H9 (cell line): ENCODE measurements around the gene CACNA1A. TPM values are rescaled to one million over a fixed set of nuclear protein-coding genes. Genes with fewer than 3 reads are reported as not detected.
A peak's percentile ranks its signal among the peaks of the same experiment; 100 is the strongest.

ENCODE experiments used
- DNase-seq: peaks from one replicate; pipeline ENCODE4 v3.0.0-alpha.2; 2017
- H2AFZ ChIP-seq: one replicate; pipeline ENCODE4 v1.6.1; 2013; ENCODE audit warnings: mild to moderate bottlenecking, low read length, control low read depth, moderate library complexity
- H2AK5ac ChIP-seq: 2 replicates; pipeline ENCODE4 v1.6.1; 2013; ENCODE audit warnings: low read length, control low read depth, mixed read lengths; ENCODE audit not compliant: insufficient read length
- H2BK120ac ChIP-seq: one replicate; pipeline ENCODE4 v1.6.1; 2013; ENCODE audit warnings: low read depth, mild to moderate bottlenecking, low read length, control low read depth, inconsistent platforms; ENCODE audit not compliant: poor library complexity, severe bottlenecking
- H2BK12ac ChIP-seq: 2 replicates; pipeline ENCODE4 v1.6.1; 2013; ENCODE audit warnings: low read length, control low read depth, mixed read lengths, low read depth; ENCODE audit not compliant: insufficient read length
- H2BK15ac ChIP-seq: 2 replicates; pipeline ENCODE4 v1.6.1; 2013; ENCODE audit warnings: low read depth, low read length, control low read depth
- H2BK20ac ChIP-seq: one replicate; pipeline ENCODE4 v1.6.1; 2013; ENCODE audit warnings: low read depth, mild to moderate bottlenecking, low read length, control low read depth, inconsistent platforms; ENCODE audit not compliant: poor library complexity, severe bottlenecking
- H2BK5ac ChIP-seq: 2 replicates; pipeline ENCODE4 v1.6.1; 2013; ENCODE audit warnings: low read length, control low read depth, mixed read lengths; ENCODE audit not compliant: insufficient read length
- H3K14ac ChIP-seq: 2 replicates; pipeline ENCODE4 v1.6.1; 2013; ENCODE audit warnings: low read length, control low read depth; ENCODE audit not compliant: insufficient read depth
- H3K18ac ChIP-seq: 2 replicates; pipeline ENCODE4 v1.6.1; 2013; ENCODE audit warnings: low read depth, mild to moderate bottlenecking, mixed read lengths, low read length, control low read depth; ENCODE audit not compliant: insufficient read length
- H3K23ac ChIP-seq: 2 replicates; pipeline ENCODE4 v1.6.1; 2013; ENCODE audit warnings: low read length, control low read depth, mixed read lengths, low read depth; ENCODE audit not compliant: insufficient read length
- H3K23me2 ChIP-seq: 2 replicates; pipeline ENCODE4 v1.6.1; 2013; ENCODE audit warnings: low read depth, mild to moderate bottlenecking, mixed read lengths, low read length, control low read depth; ENCODE audit not compliant: insufficient read length, poor library complexity, severe bottlenecking
- H3K27ac ChIP-seq: 2 replicates; pipeline ENCODE4 v1.5.1; 2013; ENCODE audit warnings: low read length, control low read depth, mixed read lengths, low read depth; ENCODE audit not compliant: insufficient read length
- H3K27me3 ChIP-seq: 2 replicates; pipeline ENCODE4 v1.6.1; 2013; ENCODE audit warnings: low read length, control low read depth, inconsistent platforms; ENCODE audit not compliant: insufficient read depth
- H3K4ac ChIP-seq: 2 replicates; pipeline ENCODE4 v1.6.1; 2013; ENCODE audit warnings: low read depth, mild to moderate bottlenecking, control low read depth, inconsistent platforms, low read length, moderate library complexity
- H3K4me1 ChIP-seq: 2 replicates; pipeline ENCODE4 v1.6.1; 2013; ENCODE audit warnings: low read length, control low read depth, inconsistent platforms; ENCODE audit not compliant: insufficient read depth
- H3K4me2 ChIP-seq: 2 replicates; pipeline ENCODE4 v1.6.1; 2013; ENCODE audit warnings: low read length, control low read depth, mixed read lengths; ENCODE audit not compliant: insufficient read length, insufficient read depth
- H3K56ac ChIP-seq: 2 replicates; pipeline ENCODE4 v1.6.1; 2013; ENCODE audit warnings: low read depth, mild to moderate bottlenecking, mixed read lengths, low read length, control low read depth; ENCODE audit not compliant: insufficient read length
- H3K79me1 ChIP-seq: 2 replicates; pipeline ENCODE4 v1.6.1; 2013; ENCODE audit warnings: low read depth, mild to moderate bottlenecking, moderate library complexity, low read length, control low read depth, inconsistent platforms; ENCODE audit not compliant: insufficient read depth, poor library complexity, severe bottlenecking
- H3K79me2 ChIP-seq: 2 replicates; pipeline ENCODE4 v1.6.1; 2013; ENCODE audit warnings: low read length, control low read depth, inconsistent platforms; ENCODE audit not compliant: insufficient read depth
- H3K9ac ChIP-seq: 2 replicates; pipeline ENCODE4 v1.6.1; 2013; ENCODE audit warnings: low read length, control low read depth, mixed read lengths; ENCODE audit not compliant: insufficient read length; ENCODE audit errors: extremely low read depth
- H3K9me3 ChIP-seq: one replicate; pipeline ENCODE4 v1.6.1; 2013; ENCODE audit warnings: low read depth, low read length, inconsistent platforms; ENCODE audit not compliant: control insufficient read depth
- H3T11ph ChIP-seq: one replicate; pipeline ENCODE4 v1.6.1; 2013; ENCODE audit warnings: mild to moderate bottlenecking, low read length, control low read depth, inconsistent platforms
- H4K20me1 ChIP-seq: one replicate; pipeline ENCODE4 v1.6.1; 2013; ENCODE audit not compliant: control insufficient read depth, insufficient read length, insufficient read depth
- H4K5ac ChIP-seq: 2 replicates; pipeline ENCODE4 v1.6.1; 2013; ENCODE audit warnings: low read depth, mild to moderate bottlenecking, mixed read lengths, low read length, control low read depth; ENCODE audit not compliant: insufficient read length
- H4K8ac ChIP-seq: replicated peaks from 2 replicates; pipeline ENCODE4 v1.6.1; 2013; ENCODE audit warnings: low read length, control low read depth, mixed read lengths, low read depth; ENCODE audit not compliant: insufficient read length
- H4K91ac ChIP-seq: 2 replicates; pipeline ENCODE4 v1.6.1; 2013; ENCODE audit warnings: low read depth, mild to moderate bottlenecking, moderate library complexity, mixed read lengths, low read length, control low read depth; ENCODE audit not compliant: insufficient read length
- H3K27ac Mint-ChIP-seq, 3 experiments: 2 replicates in 2 of 3; 3 replicates in 1 of 3; pipeline ENCODE4 v1.8.0; 2020 to 2021; ENCODE audit warnings: mixed read lengths in 3 of 3, mild to moderate bottlenecking in 1 of 3, moderate library complexity in 1 of 3
- H3K27me3 Mint-ChIP-seq: 2 replicates; pipeline ENCODE4 v1.8.0; 2021; ENCODE audit warnings: low read depth, mild to moderate bottlenecking, moderate library complexity, mixed read lengths
- H3K36me3 Mint-ChIP-seq, 3 experiments: 2 replicates in 2 of 3; 3 replicates in 1 of 3; pipeline ENCODE4 v1.8.0; 2020 to 2021; ENCODE audit warnings: low read depth in 3 of 3, mixed read lengths in 3 of 3; ENCODE audit not compliant: insufficient read depth in 1 of 3
- H3K4me1 Mint-ChIP-seq, 2 experiments: 2 replicates each; pipeline ENCODE4 v1.8.0; 2020; ENCODE audit warnings: mixed read lengths in 2 of 2
- H3K4me3 Mint-ChIP-seq, 2 experiments: 2 replicates in 1 of 2; 3 replicates in 1 of 2; pipeline ENCODE4 v1.8.0; 2020 to 2021; ENCODE audit warnings: mild to moderate bottlenecking in 2 of 2, mixed read lengths in 2 of 2, moderate library complexity in 1 of 2
- H3K9me3 Mint-ChIP-seq, 2 experiments: 2 replicates in 1 of 2; 3 replicates in 1 of 2; pipeline ENCODE4 v1.8.0; 2020; ENCODE audit warnings: mild to moderate bottlenecking in 2 of 2, mixed read lengths in 2 of 2, moderate library complexity in 1 of 2
- WGBS: extraction: QIAGEN DNeasy Blood & Tissue Kit; methylation state at CpG from one replicate; pipeline ENCODE4 v1.1.7; 2013; ENCODE audit warnings: missing lambda C conversion rate, low lambda C conversion rate, mixed read lengths; ENCODE audit not compliant: insufficient read length; ENCODE audit errors: extremely low coverage; 5-methylcytosine and 5-hydroxymethylcytosine counted together
- total RNA-seq: library from RNA; stranded (reverse); gene quantifications from 2 replicates; pipeline ENCODE4 v1.2.1, GENCODE V29; 2021
- TF ChIP-seq, protein P1 (sequence below): fragments of 200-600 bp; sonication (generic); conservative IDR thresholded peaks from 3 replicates; pipeline ENCODE4 v1.8.0; 2021; ENCODE audit warnings: antibody characterized with exemption, mild to moderate bottlenecking

Gene CACNA1A
- total RNA-seq, 1 experiment from 2014 or later, result 8.0 TPM

DNA sequence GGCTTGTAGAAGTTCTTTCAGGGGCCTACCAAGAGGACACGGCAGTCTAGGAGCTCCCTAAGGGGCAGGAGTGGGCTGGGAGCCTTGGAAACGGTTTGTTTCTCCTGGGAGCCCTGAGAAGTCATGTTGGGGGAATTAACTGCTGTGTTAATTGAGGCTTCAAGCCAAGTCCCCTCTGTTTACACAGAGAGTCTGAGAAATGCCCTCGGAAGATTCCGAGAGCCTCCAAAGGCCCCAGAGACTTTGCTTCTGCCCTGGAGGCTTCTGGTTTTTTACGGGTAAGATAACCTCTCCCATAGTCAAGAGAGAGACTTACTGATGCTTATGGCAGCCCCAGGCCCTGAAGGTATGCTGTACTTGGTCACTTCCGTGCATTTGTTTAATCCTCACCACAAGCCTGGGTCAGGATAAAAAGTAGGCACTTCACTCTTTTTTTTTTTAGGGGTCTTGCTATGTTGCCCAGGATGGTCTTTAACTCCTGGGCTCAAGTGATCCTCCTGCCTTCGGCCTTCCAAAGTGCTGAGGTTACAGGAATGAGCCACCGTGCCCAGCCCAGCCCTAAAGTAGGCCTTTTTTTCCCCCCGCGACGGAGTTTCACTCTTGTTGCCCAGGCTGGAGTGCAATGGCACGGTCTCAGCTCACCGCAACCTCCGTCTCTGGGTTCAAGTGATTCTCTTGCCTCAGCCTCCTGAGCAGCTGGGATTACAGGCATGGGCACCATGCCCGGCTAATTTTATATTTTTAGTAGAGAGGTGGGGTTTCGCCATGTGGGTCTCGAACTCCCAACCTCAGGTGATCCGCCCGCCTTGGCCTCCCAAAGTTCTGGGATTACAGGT is 340.9 kb downstream of the CACNA1A start:
- peak overlapping the region; percentile 100 for H3K27ac Mint-ChIP-seq
- no peak overlapping the region for H4K5ac ChIP-seq
- H3K4ac ChIP-seq, result no peak overlapping the region; the same call in 1 of the 2 replicates
- TF ChIP-seq, protein P1, sequence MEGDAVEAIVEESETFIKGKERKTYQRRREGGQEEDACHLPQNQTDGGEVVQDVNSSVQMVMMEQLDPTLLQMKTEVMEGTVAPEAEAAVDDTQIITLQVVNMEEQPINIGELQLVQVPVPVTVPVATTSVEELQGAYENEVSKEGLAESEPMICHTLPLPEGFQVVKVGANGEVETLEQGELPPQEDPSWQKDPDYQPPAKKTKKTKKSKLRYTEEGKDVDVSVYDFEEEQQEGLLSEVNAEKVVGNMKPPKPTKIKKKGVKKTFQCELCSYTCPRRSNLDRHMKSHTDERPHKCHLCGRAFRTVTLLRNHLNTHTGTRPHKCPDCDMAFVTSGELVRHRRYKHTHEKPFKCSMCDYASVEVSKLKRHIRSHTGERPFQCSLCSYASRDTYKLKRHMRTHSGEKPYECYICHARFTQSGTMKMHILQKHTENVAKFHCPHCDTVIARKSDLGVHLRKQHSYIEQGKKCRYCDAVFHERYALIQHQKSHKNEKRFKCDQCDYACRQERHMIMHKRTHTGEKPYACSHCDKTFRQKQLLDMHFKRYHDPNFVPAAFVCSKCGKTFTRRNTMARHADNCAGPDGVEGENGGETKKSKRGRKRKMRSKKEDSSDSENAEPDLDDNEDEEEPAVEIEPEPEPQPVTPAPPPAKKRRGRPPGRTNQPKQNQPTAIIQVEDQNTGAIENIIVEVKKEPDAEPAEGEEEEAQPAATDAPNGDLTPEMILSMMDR, result no peak
- peaks cover 15% of the 10 kb centered on the region for H3K23me2 ChIP-seq
- no peak overlapping the region for H2AFZ ChIP-seq
- H3K18ac ChIP-seq, result peak overlapping the region; percentile 78
- no peak overlapping the region for H3K23ac ChIP-seq
- no peak overlapping the region for H3K56ac ChIP-seq
- no peak overlapping the region for H2BK120ac ChIP-seq
- H3K79me1 ChIP-seq, result no peaks in the 10 kb centered on the region
- peak overlapping the region; percentile 5 for H3K9ac ChIP-seq
- peak overlapping the region; percentile 23; the same call in 1 of the 2 replicates for H3K14ac ChIP-seq
- H2BK5ac ChIP-seq, result no peak overlapping the region
- no peak overlapping the region for H2BK20ac ChIP-seq
- no peaks in the 10 kb centered on the region for H3K79me2 ChIP-seq
- no peak overlapping the region for H2BK15ac ChIP-seq
- peaks cover 7% of the 10 kb centered on the region; the same call in 1 of the 2 replicates for H3K4me1 ChIP-seq
- H3K4me2 ChIP-seq, result peak overlapping the region; percentile 51
- H4K20me1 ChIP-seq, result no peaks in the 10 kb centered on the region
- no peak overlapping the region for H3T11ph ChIP-seq
- no CpG with 5 or more reads among the region's 19 CpGs for WGBS
- H3K27ac ChIP-seq, result peak overlapping the region; percentile 84
- no peak overlapping the region for H2BK12ac ChIP-seq
- no peaks in the 10 kb centered on the region for H3K9me3 Mint-ChIP-seq
- H3K36me3 Mint-ChIP-seq, result peaks cover 0 to 2% (median 0%) of the 10 kb centered on the region in 3 experiments; a peak in 1 of 7 replicates
- H3K27me3 Mint-ChIP-seq, result no peaks in the 10 kb centered on the region
- H4K8ac ChIP-seq, result no peak overlapping the region
- H3K4me3 Mint-ChIP-seq, result peak overlapping the region; percentile 64 to 81; a peak in 4 of 5 replicates
- H2AK5ac ChIP-seq, result no peak overlapping the region
- H3K9me3 ChIP-seq, result no peaks in the 10 kb centered on the region
- DNase-seq, result no peak
- H4K91ac ChIP-seq, result no peak overlapping the region
- H3K4me1 Mint-ChIP-seq, result peaks cover 43 to 48% of the 10 kb centered on the region in 2 experiments
- no peaks in the 10 kb centered on the region for H3K27me3 ChIP-seq
